ENCODE data around the gene ACSM3. TPM values are rescaled to one million over a fixed set of nuclear protein-coding genes. Genes with fewer than 3 reads are reported as not detected.
A peak's percentile ranks its signal among the peaks of the same experiment; 100 is the strongest.

The ACSM3 gene
- total and polyA plus RNA-seq, 9 of the 15 experiments (the other 6 are each of a cell fraction or from before 2014, with no cell fraction given) = 112 to 420 (median 182) TPM

DNA sequence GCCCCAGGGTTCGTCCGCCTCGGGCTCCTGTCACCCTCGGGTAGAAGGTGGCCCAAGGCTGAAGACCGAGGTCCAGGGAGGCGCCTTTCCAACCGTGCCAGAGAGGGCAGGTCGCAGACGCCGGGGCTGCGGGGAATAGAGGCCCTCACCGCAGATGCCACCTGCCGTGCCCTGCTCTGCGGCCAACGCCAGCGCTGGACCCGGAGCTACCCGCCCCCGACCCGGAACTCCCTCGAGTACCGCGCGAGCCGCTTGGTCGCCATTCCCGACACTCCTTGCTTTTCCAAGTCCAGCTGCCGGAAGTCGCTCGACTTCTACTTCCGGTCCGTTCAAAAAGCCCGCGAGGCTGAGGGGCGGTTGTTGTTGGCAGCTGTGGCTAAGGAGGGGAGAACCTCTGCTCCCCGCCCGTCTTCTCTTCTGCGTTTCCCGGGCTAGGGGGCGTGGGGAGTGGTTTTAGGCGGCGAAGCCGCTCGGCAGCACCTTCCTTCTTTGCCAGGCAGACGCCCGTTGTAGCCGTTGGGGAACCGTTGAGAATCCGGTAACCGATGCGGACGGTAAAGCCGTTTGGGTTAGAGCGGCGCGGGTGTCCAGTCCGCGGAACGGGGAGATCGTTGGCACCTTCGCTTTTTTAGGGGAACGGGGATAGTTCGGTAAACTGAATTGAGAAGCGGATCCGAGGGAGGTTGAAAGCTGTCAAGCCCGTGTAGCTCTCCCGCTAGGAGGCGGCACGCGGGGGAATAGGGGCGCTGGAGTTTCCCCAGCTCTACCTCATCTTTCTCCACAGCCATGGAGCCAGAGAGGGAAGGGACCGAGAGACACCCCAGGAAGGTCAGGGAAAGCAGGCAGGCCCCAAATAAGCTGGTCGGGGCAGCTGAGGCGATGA, 42.6 kb downstream of the ACSM3 start, which contains the start of the genes ERI2 and REXO5 (continued):
- TF ChIP-seq NFE2L1 (tag; IDR thresholded peaks at IDR 0.05; ENCODE audit: borderline replicate concordance, low read depth) (no peak), ZNF592 (IDR thresholded peaks at IDR 0.05) (0 out of 2 replicates have a peak, but pooled peaks have one; percentile 40), SMARCB1 (IDR thresholded peaks at IDR 0.05; ENCODE audit: insufficient read length, low read depth) (no peak), ETV6 (IDR thresholded peaks at IDR 0.05; ENCODE audit: borderline replicate concordance in 1 of 2, low read depth in 2 of 2, low read length in 1 of 2) (peak in 1 of 2 experiments; percentile 57; a peak in 1 of 4 replicates), ETV6 (CRISPR knock-in tag; IDR thresholded peaks at IDR 0.05; ENCODE audit: borderline replicate concordance) (no peak), BRD4 (IDR thresholded peaks at IDR 0.05) (peak; percentile 15; the same call in 1 of the 2 replicates), MNT (conservative IDR thresholded peaks at IDR 0.05) (peak; percentile 71 to 91), ZNF75A (CRISPR knock-in tag; IDR thresholded peaks at IDR 0.05) (no peak), ZNF518B (CRISPR knock-in tag; IDR thresholded peaks at IDR 0.05) (no peak), ZNF311 (CRISPR knock-in tag; IDR thresholded peaks at IDR 0.05) (no peak), NFATC3 (IDR thresholded peaks at IDR 0.05) (no peak)
- TF ChIP-seq, protein P1, sequence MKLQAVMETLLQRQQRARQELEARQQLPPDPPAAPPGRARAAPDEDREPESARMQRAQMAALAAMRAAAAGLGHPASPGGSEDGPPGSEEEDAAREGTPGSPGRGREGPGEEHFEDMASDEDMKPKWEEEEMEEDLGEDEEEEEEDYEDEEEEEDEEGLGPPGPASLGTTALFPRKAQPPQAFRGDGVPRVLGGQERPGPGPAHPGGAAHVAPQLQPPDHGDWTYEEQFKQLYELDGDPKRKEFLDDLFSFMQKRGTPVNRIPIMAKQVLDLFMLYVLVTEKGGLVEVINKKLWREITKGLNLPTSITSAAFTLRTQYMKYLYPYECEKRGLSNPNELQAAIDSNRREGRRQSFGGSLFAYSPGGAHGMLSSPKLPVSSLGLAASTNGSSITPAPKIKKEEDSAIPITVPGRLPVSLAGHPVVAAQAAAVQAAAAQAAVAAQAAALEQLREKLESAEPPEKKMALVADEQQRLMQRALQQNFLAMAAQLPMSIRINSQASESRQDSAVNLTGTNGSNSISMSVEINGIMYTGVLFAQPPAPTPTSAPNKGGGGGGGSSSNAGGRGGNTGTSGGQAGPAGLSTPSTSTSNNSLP (IDR thresholded peaks at IDR 0.05; ENCODE audit: borderline replicate concordance, low read depth, low read length) = no peak
- TF ChIP-seq, protein P2, sequence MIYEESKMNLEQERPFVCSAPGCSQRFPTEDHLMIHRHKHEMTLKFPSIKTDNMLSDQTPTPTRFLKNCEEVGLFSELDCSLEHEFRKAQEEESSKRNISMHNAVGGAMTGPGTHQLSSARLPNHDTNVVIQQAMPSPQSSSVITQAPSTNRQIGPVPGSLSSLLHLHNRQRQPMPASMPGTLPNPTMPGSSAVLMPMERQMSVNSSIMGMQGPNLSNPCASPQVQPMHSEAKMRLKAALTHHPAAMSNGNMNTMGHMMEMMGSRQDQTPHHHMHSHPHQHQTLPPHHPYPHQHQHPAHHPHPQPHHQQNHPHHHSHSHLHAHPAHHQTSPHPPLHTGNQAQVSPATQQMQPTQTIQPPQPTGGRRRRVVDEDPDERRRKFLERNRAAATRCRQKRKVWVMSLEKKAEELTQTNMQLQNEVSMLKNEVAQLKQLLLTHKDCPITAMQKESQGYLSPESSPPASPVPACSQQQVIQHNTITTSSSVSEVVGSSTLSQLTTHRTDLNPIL (CRISPR knock-in tag; IDR thresholded peaks at IDR 0.05) = no peak

All from K562 (cell line).